Activated CD8-positive, alpha-beta T cell treated with anti-CD3 and anti-CD28 coated beads for 36 hours (primary cell): ENCODE measurements around the gene NOSTRIN. TPM values are rescaled to one million over a fixed set of nuclear protein-coding genes. Genes with fewer than 3 reads are reported as not detected.

ENCODE experiments used
- ATAC-seq: fragments of 200-7000 bp; cut with Tn5 transposase; one replicate; pipeline ENCODE4 v1.10.0; 2021; ENCODE audit warnings: mild to moderate bottlenecking, moderate library complexity
- CTCF ChIA-PET: fragments of 350-600 bp; sonication (Branson Sonifier 250); formaldehyde crosslinking; loops from one replicate; lab custom pipeline; 2021; ENCODE audit warnings: antibody characterized with exemption; lab: Charles Lee
- POLR2A ChIA-PET: fragments of 350-600 bp; sonication (Branson Sonifier 250); formaldehyde crosslinking; loops from one replicate; lab custom pipeline; 2021; ENCODE audit warnings: antibody characterized with exemption; lab: Charles Lee
- DNase-seq: peaks from one replicate; pipeline ENCODE4 v3.0.0-alpha.2; 2020
- H3K27ac Mint-ChIP-seq: one replicate; pipeline ENCODE4 v1.8.0; 2021; ENCODE audit warnings: mild to moderate bottlenecking, mixed read lengths
- H3K27me3 Mint-ChIP-seq: one replicate; pipeline ENCODE4 v1.8.0; 2021; ENCODE audit warnings: mixed read lengths
- H3K36me3 Mint-ChIP-seq: one replicate; pipeline ENCODE4 v1.8.0; 2021; ENCODE audit warnings: low read depth, mixed read lengths
- H3K4me1 Mint-ChIP-seq: one replicate; pipeline ENCODE4 v1.8.0; 2021; ENCODE audit warnings: low read depth, mixed read lengths
- H3K4me3 Mint-ChIP-seq: one replicate; pipeline ENCODE4 v1.8.0; 2021; ENCODE audit warnings: mild to moderate bottlenecking, moderate library complexity, mixed read lengths
- H3K9me3 Mint-ChIP-seq: one replicate; pipeline ENCODE4 v1.8.0; 2021; ENCODE audit warnings: mixed read lengths
- CTCF ChIP-seq: fragments of 200-600 bp; IDR thresholded peaks from one replicate; pipeline ENCODE4 v1.8.0; 2022; ENCODE audit warnings: antibody characterized with exemption, mild to moderate bottlenecking
- intact Hi-C: fragments of 100-400 bp; cut with micrococcal nuclease; formaldehyde crosslinking; loops from one replicate; pipeline ENCODE4 v1.10.0; 2022
- total RNA-seq, 2 experiments: library from RNA; stranded (reverse); gene quantifications; one replicate each; pipeline ENCODE4 v1.2.3, GENCODE V29; 2021

The NOSTRIN gene
- total RNA-seq, 2 experiments from 2014 or later, result not detected

GRCh38 chr2:168810235-168810634 lies 7.8 kb downstream of the NOSTRIN start:
- Mint-ChIP-seq H3K4me3 (no peak overlapping the region), H3K36me3 (no peaks in the 10 kb centered on the region), H3K4me1 (no peaks in the 10 kb centered on the region), H3K27ac (no peak overlapping the region), H3K27me3 (no peaks in the 10 kb centered on the region), H3K9me3 (no peaks in the 10 kb centered on the region)
- intact Hi-C loops, result no loop called here
- ChIA-PET CTCF (no interaction called here), POLR2A (no interaction called here)
- no peak for TF ChIP-seq CTCF
- ATAC-seq (no peak), DNase-seq (no peak)

GRCh38 chr2:168811696-168812095 lies 9.3 kb downstream of the NOSTRIN start:
- DNase-seq (no peak), ATAC-seq (no peak)
- intact Hi-C loops, result no loop called here
- Mint-ChIP-seq H3K27ac (no peak overlapping the region), H3K27me3 (no peaks in the 10 kb centered on the region), H3K4me3 (no peak overlapping the region), H3K36me3 (no peaks in the 10 kb centered on the region), H3K4me1 (no peaks in the 10 kb centered on the region), H3K9me3 (no peaks in the 10 kb centered on the region)
- ChIA-PET POLR2A (interaction anchor here (1.7 kb wide), 1 partner anchor 9 kb away, joined by 4 read pairs; no protein-coding TSS in a partner anchor), CTCF (interaction anchor here (1.1 kb wide), 1 partner anchor 10 kb away, joined by 3 read pairs; no protein-coding TSS in a partner anchor)
- no peak for TF ChIP-seq CTCF

- ChIA-PET CTCF (interaction anchor here (0.9 kb wide), 1 partner anchor 13 kb away, joined by 4 read pairs; no protein-coding TSS in a partner anchor), POLR2A (no interaction called here)
- Mint-ChIP-seq H3K36me3 (no peaks in the 10 kb centered on the region), H3K4me1 (no peaks in the 10 kb centered on the region), H3K27me3 (no peaks in the 10 kb centered on the region), H3K9me3 (no peaks in the 10 kb centered on the region), H3K27ac (no peak overlapping the region), H3K4me3 (no peak overlapping the region)
- DNase-seq (no peak), ATAC-seq (no peak)
- no peak for TF ChIP-seq CTCF
- intact Hi-C loops, result no loop called here
Observed at GRCh38 chr2:168814046-168814445, 11.6 kb downstream of the NOSTRIN start.

GRCh38 chr2:168814939-168815907 lies 12.8 kb downstream of the NOSTRIN start:
- ATAC-seq (no peak), DNase-seq (no peak)
- Mint-ChIP-seq H3K27me3 (no peaks in the 10 kb centered on the region), H3K4me3 (no peak overlapping the region), H3K36me3 (no peaks in the 10 kb centered on the region), H3K9me3 (no peaks in the 10 kb centered on the region), H3K27ac (no peak overlapping the region), H3K4me1 (no peaks in the 10 kb centered on the region)
- ChIA-PET CTCF (interaction anchor here (1.0 to 1.4 kb wide), 2 partner anchors 11 kb away, joined by 3 read pairs; no protein-coding TSS in a partner anchor), POLR2A (no interaction called here)
- no peak for TF ChIP-seq CTCF
- intact Hi-C loops, result no loop called here

GRCh38 chr2:168816369-168816768 lies 13.9 kb downstream of the NOSTRIN start:
- Mint-ChIP-seq H3K4me3 (no peak overlapping the region), H3K27me3 (no peaks in the 10 kb centered on the region), H3K36me3 (no peaks in the 10 kb centered on the region), H3K4me1 (no peaks in the 10 kb centered on the region), H3K9me3 (no peaks in the 10 kb centered on the region), H3K27ac (no peak overlapping the region)
- no peak for DNase-seq
- POLR2A ChIA-PET, result no interaction called here
- ATAC-seq, result no peak
- intact Hi-C loops, result no loop called here
- CTCF ChIA-PET, result no interaction called here
- TF ChIP-seq CTCF, result no peak
